DOHH2 (cell line): Measurements from ENCODE around the gene DDX18.

ENCODE experiments used
- H3F3A ChIP-seq: fragments of 200-600 bp; sonication (generic), shearing (Covaris generic); 2 replicates; pipeline ENCODE4 v1.6.0; 2016; ENCODE audit warnings: antibody characterized with exemption, mild to moderate bottlenecking; ENCODE audit not compliant: control insufficient read depth, insufficient read depth
- H3K27ac ChIP-seq: fragments of 200-600 bp; sonication (generic); 2 replicates; pipeline ENCODE4 v1.5.1; 2014; ENCODE audit warnings: low read depth, mild to moderate bottlenecking, low read length, moderate library complexity
- H3K27me3 ChIP-seq: fragments of 200-600 bp; sonication (generic); 2 replicates; pipeline ENCODE4 v1.6.1; 2014; ENCODE audit warnings: mild to moderate bottlenecking, low read length, mixed read lengths; ENCODE audit not compliant: control insufficient read depth
- H3K36me3 ChIP-seq: fragments of 200-600 bp; sonication (generic); 2 replicates; pipeline ENCODE4 v1.6.1; 2014; ENCODE audit warnings: mild to moderate bottlenecking, low read length, moderate library complexity, mixed read lengths; ENCODE audit not compliant: control insufficient read depth
- H3K4me1 ChIP-seq: fragments of 200-600 bp; sonication (generic); 2 replicates; pipeline ENCODE4 v1.6.1; 2014; ENCODE audit warnings: mild to moderate bottlenecking, low read length, mixed read lengths; ENCODE audit not compliant: control insufficient read depth
- H3K4me2 ChIP-seq: fragments of 200-600 bp; sonication (generic); 2 replicates; pipeline ENCODE4 v1.6.0; 2014; ENCODE audit warnings: mild to moderate bottlenecking, low read length, moderate library complexity
- H3K4me3 ChIP-seq: fragments of 200-600 bp; sonication (generic); 2 replicates; pipeline ENCODE4 v1.5.1; 2014; ENCODE audit warnings: mild to moderate bottlenecking, low read length, mixed read lengths
- H3K79me2 ChIP-seq: fragments of 200-600 bp; sonication (generic); 2 replicates; pipeline ENCODE4 v1.6.1; 2014; ENCODE audit warnings: mild to moderate bottlenecking, low read length, mixed read lengths; ENCODE audit not compliant: control insufficient read depth
- H3K9me2 ChIP-seq: fragments of 200-600 bp; sonication (generic); replicated peaks from 2 replicates; pipeline ENCODE4 v1.6.1; 2014; ENCODE audit warnings: mild to moderate bottlenecking, low read length, mixed read lengths; ENCODE audit not compliant: control insufficient read depth
- H3K9me3 ChIP-seq: fragments of 200-600 bp; sonication (generic); 2 replicates; pipeline ENCODE4 v1.6.1; 2014; ENCODE audit warnings: antibody characterized with exemption, low read length, mixed read lengths; ENCODE audit not compliant: control insufficient read depth, insufficient read depth
- H4K20me1 ChIP-seq: fragments of 200-600 bp; sonication (generic); 2 replicates; pipeline ENCODE4 v1.6.0; 2014; ENCODE audit warnings: low read depth, mild to moderate bottlenecking, antibody characterized with exemption, low read length, moderate library complexity; ENCODE audit not compliant: control insufficient read depth, insufficient read depth
- CTCF ChIP-seq: fragments of 200-600 bp; sonication (generic); IDR thresholded peaks from one replicate; pipeline ENCODE4 v1.5.1; 2014; ENCODE audit warnings: antibody characterized with exemption, mild to moderate bottlenecking, low read depth, low read length; ENCODE audit not compliant: poor library complexity, severe bottlenecking
- EZH2phosphoT487 ChIP-seq: fragments of 200-600 bp; sonication (generic); IDR thresholded peaks from 2 replicates; pipeline ENCODE4 v1.6.1; 2017; ENCODE audit warnings: borderline replicate concordance, mild to moderate bottlenecking, antibody characterized with exemption, low read length, moderate library complexity, mixed read lengths

The DDX18 gene

DNA sequence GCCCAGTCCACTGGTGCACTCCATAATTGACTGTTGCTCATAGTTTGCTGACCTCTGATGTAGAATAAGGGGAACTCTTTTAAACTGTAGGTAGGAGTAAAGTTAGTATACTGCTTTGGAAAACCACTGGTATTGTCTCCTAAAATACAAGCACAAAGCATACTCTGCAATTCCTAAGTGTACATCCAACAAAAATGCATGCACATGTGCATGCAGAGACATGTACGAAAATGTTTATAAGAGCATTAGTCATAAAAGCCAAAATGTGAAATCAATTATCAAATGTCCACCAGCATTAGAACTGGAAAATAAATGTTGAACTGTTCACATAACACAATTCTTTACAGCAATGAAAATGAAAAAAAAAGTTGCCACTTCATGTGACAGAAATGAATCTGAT lies 39.8 kb upstream of the DDX18 start:
- Histone ChIP-seq H3K9me2 (no peaks in the 10 kb centered on the region), H3K4me1 (no peaks in the 10 kb centered on the region), H3K4me3 (no peak overlapping the region), H3K36me3 (no peaks in the 10 kb centered on the region), H3K79me2 (no peaks in the 10 kb centered on the region), H3K4me2 (no peak overlapping the region), H4K20me1 (no peaks in the 10 kb centered on the region), H3K27ac (no peak overlapping the region), H3K9me3 (no peaks in the 10 kb centered on the region), H3K27me3 (peaks cover 2% of the 10 kb centered on the region; the same call in 1 of the 2 replicates), H3F3A (no peaks in the 10 kb centered on the region)
- no peak for TF ChIP-seq CTCF
- no peak for TF ChIP-seq EZH2phosphoT487

DNA sequence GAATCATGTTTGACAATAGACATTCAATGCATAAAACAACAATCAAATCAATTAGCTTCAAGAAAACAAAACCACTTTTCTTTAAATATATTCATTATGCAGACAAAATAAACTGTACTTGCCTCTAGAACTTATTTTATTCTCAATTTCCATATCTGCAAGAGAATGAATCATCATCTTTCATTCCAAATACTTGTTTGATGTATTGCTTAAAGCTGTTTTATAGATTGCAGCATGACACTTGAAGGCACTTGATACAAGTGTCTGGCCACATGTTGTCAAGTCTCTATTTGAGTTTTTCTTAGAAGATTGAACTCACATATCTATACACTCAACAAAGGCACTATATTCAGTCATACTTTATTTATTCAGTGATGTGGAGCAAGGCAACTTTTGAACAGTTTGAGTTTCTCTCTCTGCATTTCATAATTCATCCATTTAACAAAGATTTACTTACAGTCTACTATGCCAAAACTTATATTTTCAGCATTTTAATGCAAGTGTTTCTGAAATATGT lies 38.7 kb upstream of the DDX18 start:
- no peaks in the 10 kb centered on the region for H3K79me2 ChIP-seq
- no peak for TF ChIP-seq CTCF
- TF ChIP-seq EZH2phosphoT487, result no peak
- no peak overlapping the region for H3K27ac ChIP-seq
- no peaks in the 10 kb centered on the region for H3K36me3 ChIP-seq
- H3K9me3 ChIP-seq, result no peaks in the 10 kb centered on the region
- H3K4me2 ChIP-seq, result no peak overlapping the region
- no peaks in the 10 kb centered on the region for H3K9me2 ChIP-seq
- no peaks in the 10 kb centered on the region for H3F3A ChIP-seq
- H4K20me1 ChIP-seq, result no peaks in the 10 kb centered on the region
- no peak overlapping the region for H3K4me3 ChIP-seq
- no peaks in the 10 kb centered on the region for H3K4me1 ChIP-seq
- peaks cover 2% of the 10 kb centered on the region; the same call in 1 of the 2 replicates for H3K27me3 ChIP-seq

DNA sequence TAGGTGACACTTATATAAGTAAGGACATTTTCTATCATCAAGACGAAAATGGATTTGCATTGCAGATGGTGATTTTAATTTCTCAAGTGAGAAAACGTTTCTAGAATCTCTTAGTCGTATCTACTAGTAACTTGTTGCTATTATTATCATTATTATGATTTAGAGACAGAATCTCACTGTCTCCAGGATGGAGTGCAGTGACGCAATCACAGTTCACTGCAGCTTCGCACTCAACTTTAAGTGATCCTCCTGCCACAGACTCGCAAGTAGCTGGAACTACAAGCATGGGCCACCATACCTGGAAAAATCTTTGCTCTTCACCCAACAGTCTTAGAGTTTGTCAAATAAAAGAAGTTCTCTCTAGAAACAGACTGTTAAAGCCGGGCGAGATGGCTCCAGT lies 37.6 kb upstream of the DDX18 start:
- no peaks in the 10 kb centered on the region for H3K79me2 ChIP-seq
- no peak overlapping the region for H3K27ac ChIP-seq
- no peaks in the 10 kb centered on the region for H3K9me3 ChIP-seq
- H3F3A ChIP-seq, result no peaks in the 10 kb centered on the region
- no peaks in the 10 kb centered on the region for H3K4me1 ChIP-seq
- H3K27me3 ChIP-seq, result peaks cover 2% of the 10 kb centered on the region; the same call in 1 of the 2 replicates
- H3K36me3 ChIP-seq, result no peaks in the 10 kb centered on the region
- no peaks in the 10 kb centered on the region for H3K9me2 ChIP-seq
- H3K4me3 ChIP-seq, result no peak overlapping the region
- TF ChIP-seq EZH2phosphoT487, result no peak
- no peak for TF ChIP-seq CTCF
- H4K20me1 ChIP-seq, result no peaks in the 10 kb centered on the region
- H3K4me2 ChIP-seq, result no peak overlapping the region

DNA sequence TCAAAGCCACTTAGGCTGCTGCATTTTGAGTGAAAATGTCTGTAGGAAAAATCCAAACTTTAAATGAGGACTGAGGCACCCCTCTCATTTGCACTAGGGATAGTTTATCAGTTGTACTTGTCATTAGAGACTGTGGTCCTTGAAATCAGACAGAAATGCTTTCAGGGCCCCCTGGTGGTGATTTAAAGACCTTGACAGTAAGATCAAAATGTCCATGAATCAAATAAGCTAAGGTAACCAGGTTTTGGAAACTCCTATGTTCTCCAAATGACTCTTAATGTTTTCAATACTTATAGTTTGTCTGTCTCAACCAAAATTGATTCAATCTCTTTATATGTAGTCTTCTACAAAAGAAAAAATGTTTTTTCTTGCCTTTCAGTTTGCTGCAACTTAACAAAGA lies 28.8 kb upstream of the DDX18 start:
- Histone ChIP-seq H3K4me2 (no peak overlapping the region), H3K4me3 (no peak overlapping the region), H3K27me3 (no peaks in the 10 kb centered on the region), H3K9me3 (no peaks in the 10 kb centered on the region), H4K20me1 (no peaks in the 10 kb centered on the region), H3K27ac (no peak overlapping the region), H3K4me1 (no peaks in the 10 kb centered on the region), H3F3A (no peaks in the 10 kb centered on the region), H3K79me2 (no peaks in the 10 kb centered on the region), H3K9me2 (no peaks in the 10 kb centered on the region), H3K36me3 (no peaks in the 10 kb centered on the region)
- no peak for TF ChIP-seq EZH2phosphoT487
- peak; percentile 67 for TF ChIP-seq CTCF
